Caco-2 (cell line): Measurements from ENCODE around the gene PACSIN2. TPM values are rescaled to one million over a fixed set of nuclear protein-coding genes. Genes with fewer than 3 reads are reported as not detected.

ENCODE experiments used
- BruUV-seq: library from RNA; stranded (reverse); fragments of 400-500 nt; replicated peaks from 2 replicates; lab custom pipeline; 2021; lab: Mats Ljungman, UMichigan
- CTCF ChIA-PET: fragments of 300-600 bp; sonication (Branson Sonifier 250); formaldehyde crosslinking; loops from one replicate; lab custom pipeline; 2022; ENCODE audit warnings: antibody characterized with exemption; lab: Charles Lee
- POLR2A ChIA-PET: fragments of 300-600 bp; sonication (Branson Sonifier 250); formaldehyde crosslinking; loops from one replicate; lab custom pipeline; 2022; ENCODE audit warnings: antibody characterized with exemption; lab: Charles Lee
- DNase-seq, 2 experiments: peaks; one replicate each; pipeline versions ENCODE4 v3.0.0 to v3.0.0-alpha.2; 2020 to 2022
- H3K27me3 ChIP-seq: replicated peaks from 2 replicates; pipeline ENCODE4 v1.6.0; 2011; ENCODE audit warnings: low read length; ENCODE audit not compliant: control insufficient read depth, insufficient read depth
- H3K36me3 ChIP-seq: 2 replicates; pipeline ENCODE4 v1.5.1; 2011; ENCODE audit warnings: low read length; ENCODE audit not compliant: control insufficient read depth, insufficient read depth
- H3K4me1 ChIP-seq: fragments of 250-450 bp; sonication (Bioruptor Pico); 2 replicates; pipeline ENCODE4 v1.5.1; 2020; ENCODE audit warnings: mild to moderate bottlenecking
- H3K4me3 ChIP-seq: 2 replicates; pipeline ENCODE4 v1.5.1; 2011; ENCODE audit warnings: low read depth, mild to moderate bottlenecking, control low read depth, low read length
- H3K9me3 ChIP-seq: fragments of 250-450 bp; sonication (Bioruptor Pico); 2 replicates; pipeline ENCODE4 v1.5.1; 2020; ENCODE audit warnings: mild to moderate bottlenecking, moderate library complexity
- H3K27ac Mint-ChIP-seq: one replicate; pipeline ENCODE4 v1.8.0; 2022; ENCODE audit warnings: mixed read lengths; ENCODE audit not compliant: unreplicated experiment
- H3K27me3 Mint-ChIP-seq: one replicate; pipeline ENCODE4 v1.8.0; 2022; ENCODE audit warnings: mixed read lengths; ENCODE audit not compliant: insufficient read depth, unreplicated experiment
- H3K36me3 Mint-ChIP-seq: one replicate; pipeline ENCODE4 v1.8.0; 2022; ENCODE audit warnings: mild to moderate bottlenecking, mixed read lengths; ENCODE audit not compliant: insufficient read depth, unreplicated experiment
- H3K4me1 Mint-ChIP-seq: one replicate; pipeline ENCODE4 v1.8.0; 2022; ENCODE audit warnings: low read depth, mixed read lengths; ENCODE audit not compliant: unreplicated experiment
- H3K4me3 Mint-ChIP-seq: one replicate; pipeline ENCODE4 v1.8.0; 2022; ENCODE audit warnings: mild to moderate bottlenecking, moderate library complexity, mixed read lengths; ENCODE audit not compliant: unreplicated experiment
- H3K9me3 Mint-ChIP-seq: one replicate; pipeline ENCODE4 v1.8.0; 2022; ENCODE audit warnings: mixed read lengths; ENCODE audit not compliant: unreplicated experiment
- intact Hi-C: fragments of 100-400 bp; cut with micrococcal nuclease; formaldehyde crosslinking; loops from one replicate; pipeline ENCODE4 v1.10.0; 2022; ENCODE audit not compliant: unreplicated experiment
- total RNA-seq: library from RNA; stranded (reverse); gene quantifications from 2 replicates; pipeline ENCODE4 v1.2.3, GENCODE V29; 2022
- TF ChIP-seq, protein P1 (sequence below), 2 experiments: fragments of 200-600 bp in 1 of 2; IDR thresholded peaks; 1 replicate in 1 of 2; 2 replicates in 1 of 2; pipeline versions ENCODE4 v1.5.1 to v1.8.0; 2011 to 2022; ENCODE audit warnings: antibody characterized with exemption in 1 of 2, control low read depth in 1 of 2, inconsistent platforms in 1 of 2, low read depth in 1 of 2, low read length in 1 of 2, mild to moderate bottlenecking in 1 of 2, moderate library complexity in 1 of 2; ENCODE audit not compliant: insufficient read depth in 1 of 2, severe bottlenecking in 1 of 2, unreplicated experiment in 1 of 2

PACSIN2 gene
- total RNA-seq, 1 experiment from 2014 or later = 122 TPM

DNA sequence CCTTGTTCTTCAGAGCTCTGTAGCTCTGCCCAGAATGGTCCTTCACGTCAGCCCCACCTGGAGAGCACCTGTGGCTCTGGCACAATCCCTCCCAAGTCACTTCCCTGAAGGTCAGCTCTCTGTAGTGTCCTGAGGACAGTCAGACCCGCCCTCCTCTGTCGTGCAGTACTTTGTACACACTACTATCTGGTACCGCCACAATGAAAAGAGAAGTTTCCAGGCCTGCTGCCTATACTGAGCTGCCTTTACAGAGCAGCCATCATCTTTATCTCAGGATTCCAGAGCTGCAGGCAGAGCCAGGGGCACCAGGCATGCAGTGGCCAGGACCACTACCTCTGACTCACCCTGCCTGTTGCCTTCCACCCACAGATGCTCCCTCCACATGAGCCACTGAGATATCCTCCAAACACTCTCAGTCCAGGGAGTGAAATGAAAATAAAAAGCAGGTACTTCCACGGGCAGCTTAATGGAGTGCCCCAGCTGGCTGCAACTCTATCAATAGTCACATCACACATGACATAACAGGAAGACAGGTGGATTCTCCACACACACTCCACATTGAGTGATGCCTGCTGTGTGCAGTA, 7.3 kb downstream of the PACSIN2 start:
- no TSS peak for BruUV-seq
- Mint-ChIP-seq H3K9me3 (no peaks in the 10 kb centered on the region), H3K27ac (peak overlapping the region; percentile 91), H3K4me1 (peaks cover 30% of the 10 kb centered on the region), H3K36me3 (peaks cover 34% of the 10 kb centered on the region), H3K27me3 (no peaks in the 10 kb centered on the region), H3K4me3 (peak overlapping the region; percentile 54)
- TF ChIP-seq, protein P1, sequence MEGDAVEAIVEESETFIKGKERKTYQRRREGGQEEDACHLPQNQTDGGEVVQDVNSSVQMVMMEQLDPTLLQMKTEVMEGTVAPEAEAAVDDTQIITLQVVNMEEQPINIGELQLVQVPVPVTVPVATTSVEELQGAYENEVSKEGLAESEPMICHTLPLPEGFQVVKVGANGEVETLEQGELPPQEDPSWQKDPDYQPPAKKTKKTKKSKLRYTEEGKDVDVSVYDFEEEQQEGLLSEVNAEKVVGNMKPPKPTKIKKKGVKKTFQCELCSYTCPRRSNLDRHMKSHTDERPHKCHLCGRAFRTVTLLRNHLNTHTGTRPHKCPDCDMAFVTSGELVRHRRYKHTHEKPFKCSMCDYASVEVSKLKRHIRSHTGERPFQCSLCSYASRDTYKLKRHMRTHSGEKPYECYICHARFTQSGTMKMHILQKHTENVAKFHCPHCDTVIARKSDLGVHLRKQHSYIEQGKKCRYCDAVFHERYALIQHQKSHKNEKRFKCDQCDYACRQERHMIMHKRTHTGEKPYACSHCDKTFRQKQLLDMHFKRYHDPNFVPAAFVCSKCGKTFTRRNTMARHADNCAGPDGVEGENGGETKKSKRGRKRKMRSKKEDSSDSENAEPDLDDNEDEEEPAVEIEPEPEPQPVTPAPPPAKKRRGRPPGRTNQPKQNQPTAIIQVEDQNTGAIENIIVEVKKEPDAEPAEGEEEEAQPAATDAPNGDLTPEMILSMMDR (IDR thresholded peaks at IDR 0.05; ENCODE audit: insufficient read depth in 1 of 2, low read depth in 1 of 2, low read length in 1 of 2, severe bottlenecking in 1 of 2, unreplicated experiment in 1 of 2) = no peak
- POLR2A ChIA-PET = interaction anchor here (0.6 to 2.8 kb wide), 2 partner anchors 14 to 48 kb away, joined by 4 to 38 read pairs; no protein-coding TSS in a partner anchor
- CTCF ChIA-PET = interaction anchor here (0.6 to 1.8 kb wide), 5 partner anchors 13 to 58 kb away, joined by 3 to 7 read pairs (median 4); no protein-coding TSS in a partner anchor
- Histone ChIP-seq H3K4me1 (peaks cover 82% of the 10 kb centered on the region), H3K4me3 (no peak overlapping the region), H3K36me3 (no peaks in the 10 kb centered on the region), H3K27me3 (no peaks in the 10 kb centered on the region), H3K9me3 (no peaks in the 10 kb centered on the region)
- DNase-seq = peak; percentile 72 to 80
- intact Hi-C loops = loop anchor here (1.0 kb wide), 1 partner anchor 13 kb away; no protein-coding TSS in a partner anchor

DNA sequence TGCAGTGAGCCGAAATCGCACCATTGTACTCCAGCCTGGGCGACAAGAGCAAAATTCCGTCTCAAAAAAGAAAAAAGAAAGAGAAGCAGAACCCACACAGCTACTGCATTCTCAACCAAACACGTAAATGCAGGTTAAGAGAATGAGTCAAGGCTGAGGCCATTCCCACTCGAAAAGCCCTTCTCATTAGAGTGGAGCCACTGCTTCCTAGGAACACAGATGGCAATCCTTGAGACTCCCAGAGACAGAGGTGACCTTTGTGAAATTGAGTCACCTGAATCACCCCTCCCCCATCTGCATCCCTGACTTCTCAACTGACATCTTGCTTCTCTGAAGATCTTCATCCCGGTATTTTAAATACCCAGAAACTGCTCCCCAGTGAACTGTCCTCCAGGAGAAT, 8.2 kb downstream of the PACSIN2 start:
- Histone ChIP-seq H3K9me3 (no peaks in the 10 kb centered on the region), H3K36me3 (no peaks in the 10 kb centered on the region), H3K27me3 (no peaks in the 10 kb centered on the region), H3K4me1 (peaks cover 89% of the 10 kb centered on the region), H3K4me3 (no peak overlapping the region)
- Mint-ChIP-seq H3K27me3 (no peaks in the 10 kb centered on the region), H3K27ac (peak overlapping the region; percentile 91), H3K4me3 (peak overlapping the region; percentile 54), H3K36me3 (peaks cover 30% of the 10 kb centered on the region), H3K4me1 (peaks cover 37% of the 10 kb centered on the region), H3K9me3 (no peaks in the 10 kb centered on the region)
- intact Hi-C loops = loop anchor here (1.0 kb wide), 1 partner anchor 12 kb away; no protein-coding TSS in a partner anchor
- TF ChIP-seq, protein P1 (IDR thresholded peaks at IDR 0.05; ENCODE audit: insufficient read depth in 1 of 2, low read depth in 1 of 2, low read length in 1 of 2, severe bottlenecking in 1 of 2, unreplicated experiment in 1 of 2) = no peak
- BruUV-seq = no TSS peak
- no peak for DNase-seq
- CTCF ChIA-PET = interaction anchor here (0.8 to 1.1 kb wide), 2 partner anchors 12 to 17 kb away, joined by 4 to 5 read pairs; no protein-coding TSS in a partner anchor
- POLR2A ChIA-PET = interaction anchor here (2.8 kb wide), 1 partner anchor 13 kb away, joined by 38 read pairs; no protein-coding TSS in a partner anchor

DNA sequence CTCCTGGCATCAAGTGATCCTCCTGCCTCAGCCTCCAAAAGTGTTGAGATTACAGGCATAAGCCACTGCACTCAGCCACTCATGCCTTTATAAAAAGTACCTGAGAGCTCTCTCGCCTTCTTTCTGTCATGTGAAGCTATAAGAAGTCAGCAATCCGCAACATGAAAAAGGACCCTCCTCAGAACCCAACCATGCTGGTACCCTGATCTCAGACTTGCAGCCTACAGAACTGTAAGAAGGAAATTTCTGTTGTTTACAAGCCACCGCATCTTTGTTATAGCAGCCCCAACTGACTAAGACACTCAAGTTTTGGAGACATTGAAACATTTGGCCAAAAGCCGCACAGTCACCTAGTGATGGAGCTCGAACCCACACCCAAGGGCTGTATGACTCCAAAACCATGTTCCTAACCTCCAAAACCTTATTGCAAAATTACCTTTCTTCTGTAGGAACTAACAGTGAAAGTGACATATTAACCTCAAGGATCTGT, 8.9 kb downstream of the PACSIN2 start:
- no peak overlapping the region for H3K4me3 Mint-ChIP-seq
- no peak for DNase-seq
- Histone ChIP-seq H3K9me3 (no peaks in the 10 kb centered on the region), H3K36me3 (no peaks in the 10 kb centered on the region), H3K4me1 (peaks cover 90% of the 10 kb centered on the region), H3K4me3 (no peak overlapping the region), H3K27me3 (no peaks in the 10 kb centered on the region)
- no TSS peak for BruUV-seq
- H3K36me3 Mint-ChIP-seq = peaks cover 25% of the 10 kb centered on the region
- ChIA-PET POLR2A (interaction anchor here (2.8 kb wide), 1 partner anchor 12 kb away, joined by 38 read pairs; no protein-coding TSS in a partner anchor), CTCF (no interaction called here)
- intact Hi-C loops = no loop called here
- peak overlapping the region; percentile 91 for H3K27ac Mint-ChIP-seq
- H3K27me3 Mint-ChIP-seq = no peaks in the 10 kb centered on the region
- TF ChIP-seq, protein P1 (IDR thresholded peaks at IDR 0.05; ENCODE audit: insufficient read depth in 1 of 2, low read depth in 1 of 2, low read length in 1 of 2, severe bottlenecking in 1 of 2, unreplicated experiment in 1 of 2) = no peak
- peaks cover 40% of the 10 kb centered on the region for H3K4me1 Mint-ChIP-seq
- no peaks in the 10 kb centered on the region for H3K9me3 Mint-ChIP-seq
